NCI-H128 (cell line): ENCODE data around the gene CLHC1.
"Not testable (repeated sequence)": the region's sequence is repeated elsewhere in the genome, so short reads cannot be mapped to it uniquely, and the experiment has no call there.

Source experiments
- DNase-seq: peaks from one replicate; lab custom pipeline; 2025; ENCODE audit not compliant: unreplicated experiment; lab: John Stamatoyannopoulos, UW

The CLHC1 gene

GRCh38 chr2:55232863-55233657 lies 967 bp upstream of the CLHC1 start:
- no peak for DNase-seq

DNA sequence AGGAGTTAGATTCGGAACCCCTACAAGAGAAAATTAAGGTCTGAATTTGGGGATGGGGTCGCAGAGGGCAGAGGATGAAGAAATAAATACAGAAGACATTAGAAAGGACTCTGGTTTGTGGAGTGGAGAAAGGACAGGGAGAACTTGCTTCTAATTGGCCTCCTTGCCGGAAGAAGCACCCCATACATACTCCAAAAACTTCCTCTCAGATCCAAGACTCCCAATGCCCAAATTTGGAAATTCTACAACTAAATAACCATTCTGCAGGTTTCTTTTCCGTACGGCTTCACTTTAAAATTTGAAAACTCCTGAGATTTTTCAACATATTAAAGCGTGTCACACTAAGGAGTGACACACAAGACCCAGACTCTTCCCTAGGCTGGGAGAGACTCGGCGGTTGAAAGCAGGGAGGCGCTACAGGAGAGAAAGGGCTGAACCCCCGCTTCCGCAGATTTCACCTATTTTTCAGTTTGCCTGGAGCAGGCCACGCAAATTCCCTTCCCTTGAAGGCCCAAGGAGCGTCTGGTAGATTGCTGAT lies 478 bp downstream of the CLHC1 start:
- DNase-seq, result no peak

DNA sequence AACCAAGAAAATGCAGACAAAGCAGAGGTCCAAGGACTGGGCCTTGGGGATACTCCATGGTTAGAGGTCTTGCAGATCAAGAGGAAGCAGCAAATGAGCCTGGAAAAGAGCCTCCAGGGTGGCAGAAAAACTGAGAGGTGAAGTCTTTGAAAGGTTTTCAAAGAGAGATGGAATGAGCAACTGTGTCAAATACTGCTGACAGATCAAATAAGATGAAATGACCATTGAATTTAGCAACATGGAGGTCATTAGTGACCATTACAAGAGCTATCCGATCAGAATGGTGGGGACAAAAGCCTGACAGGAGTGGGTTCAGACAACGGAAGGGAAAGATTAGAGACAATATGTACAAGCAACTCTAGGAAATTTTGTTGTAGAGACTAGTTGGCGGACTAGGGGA lies 1.5 kb downstream of the CLHC1 start:
- DNase-seq, result no peak

- DNase-seq, result no peak
Measured at GRCh38 chr2:55229221-55229620, 2.9 kb downstream of the CLHC1 start.

DNA sequence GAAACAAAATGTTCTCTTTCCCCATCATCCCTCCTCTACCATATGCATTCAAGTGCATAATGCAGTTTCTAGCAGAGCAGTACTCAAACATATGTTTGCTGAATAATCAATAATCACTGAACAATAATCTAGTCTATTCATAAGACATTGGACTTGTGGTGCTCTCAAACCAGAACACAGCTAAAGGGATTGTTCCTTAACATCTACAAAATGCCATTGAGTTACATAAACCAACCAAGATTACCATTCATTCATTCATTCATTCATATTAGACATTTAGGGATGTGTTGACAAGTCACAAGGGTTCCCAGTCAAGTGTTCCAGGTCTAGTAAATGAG lies 3.9 kb downstream of the CLHC1 start:
- DNase-seq, result no peak

GRCh38 chr2:55227437-55228225 lies 4.5 kb downstream of the CLHC1 start:
- not testable (repeated sequence) for DNase-seq

DNA sequence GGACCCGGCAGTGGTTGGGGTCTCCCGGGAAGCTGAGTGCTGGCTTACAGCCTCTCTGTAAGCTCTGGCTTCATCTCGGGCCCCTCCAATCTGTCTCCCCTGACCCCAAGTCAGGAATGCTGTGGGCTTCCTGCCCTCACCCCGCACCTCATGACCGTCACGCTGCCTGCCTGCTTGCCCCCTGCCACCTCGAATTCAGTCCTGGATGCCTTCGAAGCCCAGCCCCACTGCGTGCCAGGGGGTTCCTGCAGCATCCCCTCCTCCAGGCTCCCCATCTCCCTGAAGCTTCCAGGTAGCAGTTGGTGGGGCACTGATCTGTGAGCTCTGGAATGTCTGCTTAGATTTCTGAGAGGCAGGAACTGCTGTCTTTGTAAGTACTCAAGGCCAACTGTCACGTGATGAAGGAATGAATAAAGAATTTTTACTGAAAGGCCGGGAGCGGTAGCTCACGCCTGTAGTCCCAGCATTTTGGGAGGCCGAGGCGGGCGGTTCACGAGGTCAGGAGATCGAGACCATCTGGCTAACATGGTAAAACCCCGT lies 6.5 kb downstream of the CLHC1 start:
- DNase-seq, result no peak

- DNase-seq, result no peak
Measured at GRCh38 chr2:55224761-55225261, 7.3 kb downstream of the CLHC1 start.

GRCh38 chr2:55223958-55224760 lies 7.9 kb downstream of the CLHC1 start:
- DNase-seq, result no peak

DNA sequence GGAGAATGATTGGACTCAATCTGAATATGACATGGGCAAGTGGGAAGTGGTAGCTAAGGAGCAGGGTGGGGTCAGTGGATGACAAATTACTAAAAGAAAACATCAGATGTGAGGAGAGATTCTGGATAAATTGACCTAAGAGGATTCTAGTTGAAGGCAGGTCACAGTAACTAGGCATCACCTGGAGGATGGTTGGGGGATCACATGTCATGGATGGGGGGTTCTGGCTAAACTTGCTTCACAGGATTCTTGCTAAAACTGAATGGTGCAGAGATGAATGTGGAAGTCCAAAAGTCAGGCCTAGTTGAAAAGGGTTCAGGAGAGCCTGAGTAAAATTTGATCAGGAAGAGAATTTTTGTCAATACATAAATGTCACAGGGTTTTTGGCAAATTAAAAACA lies 18.3 kb downstream of the CLHC1 start:
- no peak for DNase-seq

- no peak for DNase-seq
Measured at GRCh38 chr2:55204950-55205349, 27.1 kb downstream of the CLHC1 start.

- no peak for DNase-seq
Measured at GRCh38 chr2:55204536-55204935, 27.6 kb downstream of the CLHC1 start.

DNA sequence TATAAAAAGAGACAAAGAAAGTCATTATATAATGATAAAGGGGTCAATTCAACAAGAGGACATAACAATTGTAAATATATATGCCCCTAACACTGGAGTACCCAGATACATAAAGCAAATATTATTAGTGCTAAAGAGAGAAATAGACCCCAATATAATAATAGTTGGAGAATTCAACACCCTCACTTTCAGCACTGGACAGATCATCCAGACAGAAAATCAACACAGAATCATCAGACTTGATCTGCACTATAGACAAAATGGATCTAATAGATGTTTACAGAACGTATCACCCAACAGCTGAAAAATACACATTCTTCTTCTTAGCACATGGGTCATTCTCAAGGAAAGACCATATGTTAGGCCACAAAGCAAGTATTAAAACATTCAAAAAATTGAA lies 31.7 kb downstream of the CLHC1 start:
- DNase-seq, result no peak

DNA sequence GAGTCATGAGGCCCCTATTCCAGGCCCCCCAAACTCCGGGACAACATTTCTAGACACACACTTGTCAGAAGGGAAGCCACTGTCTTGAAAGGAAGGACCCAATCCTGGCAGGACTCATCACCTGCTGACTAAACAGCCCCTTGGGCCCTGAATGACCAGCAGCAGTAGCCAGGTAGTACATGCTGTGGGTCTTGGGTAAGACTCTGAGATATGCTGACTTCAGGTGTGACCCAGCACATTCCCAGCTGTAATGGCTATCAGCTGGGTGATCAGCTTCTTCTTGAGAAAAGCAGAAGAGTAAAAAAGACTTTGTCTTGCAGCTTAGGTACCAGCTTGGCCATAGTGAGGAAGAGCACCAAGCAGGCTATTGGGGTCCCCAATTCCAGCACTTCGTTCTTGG lies 35.6 kb downstream of the CLHC1 start:
- DNase-seq, result no peak

DNA sequence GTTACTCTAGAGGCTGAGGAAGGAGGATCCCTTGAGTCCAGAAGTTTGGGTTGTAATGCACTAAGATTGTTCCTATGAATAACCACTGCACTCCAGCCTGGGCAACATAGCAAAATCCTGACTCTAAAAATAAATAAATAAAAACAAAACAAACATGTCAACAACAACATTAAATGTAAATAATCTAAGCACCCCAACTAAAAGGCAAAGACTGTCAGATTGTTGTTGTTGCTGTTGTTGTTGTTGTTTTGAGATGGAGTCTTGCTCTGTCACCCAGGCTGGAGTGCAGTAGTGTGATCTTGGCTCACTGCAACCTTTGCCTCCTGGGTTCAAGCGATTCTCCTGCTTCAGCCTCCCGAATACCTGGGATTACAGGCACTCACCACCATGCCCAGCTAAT lies 40.2 kb downstream of the CLHC1 start:
- not testable (repeated sequence) for DNase-seq

DNA sequence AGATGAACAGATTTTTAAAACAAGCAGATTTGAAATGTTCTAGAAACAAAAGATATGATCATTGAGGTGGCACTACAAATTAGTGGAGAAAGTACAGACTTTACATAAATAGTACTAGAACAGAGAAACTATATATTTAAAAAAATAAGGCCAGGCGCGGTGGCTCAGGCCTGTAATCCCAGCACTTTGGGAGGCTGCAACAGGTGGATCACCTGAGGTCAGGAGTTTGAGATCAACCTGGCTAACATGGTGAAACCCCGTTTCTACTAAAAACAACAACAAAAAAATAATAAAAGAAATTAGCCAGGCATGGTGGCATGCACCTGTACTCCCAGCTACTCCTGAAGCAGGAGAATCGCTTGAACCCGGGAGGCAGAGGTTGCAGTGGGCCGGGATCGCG lies 45.3 kb downstream of the CLHC1 start:
- DNase-seq, result not testable (repeated sequence)

- no peak for DNase-seq
Measured at GRCh38 chr2:55180374-55180773, 51.7 kb downstream of the CLHC1 start.

DNA sequence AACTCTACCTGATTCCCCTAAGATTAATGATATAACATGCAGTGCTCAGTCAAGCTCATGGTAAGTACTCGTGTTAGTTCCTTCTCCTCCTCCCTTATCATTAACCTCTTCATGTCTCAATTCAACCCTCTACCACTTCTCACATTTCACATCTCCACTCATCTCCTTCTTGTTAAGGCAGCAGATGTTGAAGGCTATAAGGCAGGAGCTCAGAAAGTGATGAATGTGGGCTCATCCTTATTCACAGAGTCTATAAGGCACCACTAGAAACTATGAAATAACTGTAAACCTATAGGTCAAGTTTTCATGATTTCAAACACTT lies 56.0 kb downstream of the CLHC1 start:
- DNase-seq, result no peak

- DNase-seq, result no peak
Measured at GRCh38 chr2:55175254-55176093, 56.6 kb downstream of the CLHC1 start.

- no peak for DNase-seq
Measured at GRCh38 chr2:55173438-55174054, 58.5 kb downstream of the CLHC1 start.
